Stimulated activated CD4-positive, alpha-beta T cell treated with anti-CD3 and anti-CD28 coated beads, Interleukin-1b, Interleukin-23, amount 100 ng/mL, for 4 hours (primary cell): Measurements from ENCODE around the gene ZNF18.

ENCODE experiments used
- DNase-seq, 2 donors: peaks; one replicate each; pipeline ENCODE4 v3.0.0-alpha.2; 2020; ENCODE audit warnings: low read depth in 2 of 2

Gene ZNF18

DNA sequence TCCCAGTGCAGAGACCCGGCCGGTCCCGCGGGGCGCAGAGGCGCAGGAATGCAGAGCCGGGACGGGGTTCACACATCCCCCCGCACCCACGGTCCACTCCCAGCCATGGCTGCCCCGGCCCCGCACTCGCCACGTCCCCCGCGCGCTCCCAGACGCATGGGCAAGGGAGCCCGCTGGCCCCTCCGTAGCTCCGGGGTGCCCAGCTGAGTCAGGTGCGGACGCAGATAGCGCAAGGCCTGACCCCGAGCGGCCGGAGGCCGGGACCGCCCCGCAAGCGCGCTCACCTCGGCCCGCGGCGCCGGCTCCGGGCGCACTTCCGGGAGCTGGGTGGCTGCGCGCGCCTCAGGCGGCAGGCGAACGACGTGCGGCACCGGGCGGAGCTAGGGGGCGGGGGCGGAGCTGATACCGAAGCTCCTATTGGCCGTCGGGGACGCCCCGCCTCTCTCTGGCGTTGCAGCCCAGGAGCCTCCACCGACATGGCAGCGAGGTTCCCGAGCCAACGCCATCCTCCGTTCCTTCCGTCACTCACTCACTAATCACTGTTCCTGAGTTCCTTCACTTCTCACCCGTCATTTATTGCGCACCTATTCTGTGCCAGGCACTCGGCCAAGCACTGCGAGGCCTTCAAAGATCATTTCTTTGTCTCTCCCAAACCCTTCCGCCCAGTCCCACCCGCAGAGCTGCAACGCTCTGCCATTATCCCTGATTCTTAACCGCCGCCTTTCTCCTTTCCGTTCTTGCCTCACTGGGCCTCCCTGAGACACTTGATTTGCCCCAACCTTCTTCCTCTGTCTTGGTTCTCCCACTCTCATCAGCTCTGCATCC is at the start of gene ZNF18:
ZNF18 (minus strand) TSS at position 329 of the 825 bp plus-strand sequence. CDS start 4,646 bp downstream, outside the sequence.
- peak; percentile 94 to 96 for DNase-seq

- no peak for DNase-seq
Observed at GRCh38 chr17:12046786-12047185, 49.5 kb upstream of the ZNF18 start.

- no peak for DNase-seq
Observed at GRCh38 chr17:12043702-12044101, 46.4 kb upstream of the ZNF18 start.

DNA sequence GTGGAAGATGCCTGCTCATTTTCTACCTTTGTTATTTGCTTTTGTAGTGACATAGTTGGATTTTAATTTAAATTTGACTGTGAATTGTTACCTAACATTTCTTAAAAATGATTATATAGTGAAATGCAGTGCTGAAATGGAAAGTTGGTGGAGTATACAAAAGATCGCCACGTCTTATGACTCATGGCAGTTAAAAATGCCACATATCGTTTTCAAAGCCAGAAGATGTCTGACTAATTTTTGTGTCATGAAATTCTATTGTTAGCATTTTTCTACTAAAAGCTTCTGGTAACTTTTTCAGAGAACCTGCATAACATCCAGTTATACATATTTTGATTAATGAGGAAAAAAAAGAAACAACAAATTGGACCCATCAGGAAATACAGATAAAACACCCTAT is 44.0 kb upstream of the ZNF18 start:
- DNase-seq, result no peak

GRCh38 chr17:12040478-12040877 is 43.2 kb upstream of the ZNF18 start:
- no peak for DNase-seq

DNA sequence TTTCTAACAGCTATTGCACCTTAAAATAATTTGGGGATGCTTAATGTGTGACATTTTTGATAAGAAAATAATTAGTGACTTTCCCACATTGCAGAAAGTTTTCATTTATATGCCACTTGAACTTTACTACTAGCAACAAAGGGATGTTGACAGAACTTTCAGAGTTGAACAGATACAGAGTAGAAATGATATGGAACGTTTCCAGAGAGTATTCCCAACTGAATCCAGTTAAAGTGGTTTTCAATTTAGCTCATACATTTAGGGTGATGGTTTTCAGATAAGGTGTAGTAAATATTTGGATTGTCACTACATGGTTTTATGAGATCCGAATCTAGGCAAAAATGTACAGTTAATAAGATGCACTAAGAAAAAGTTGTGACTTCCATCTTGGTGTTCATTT is 40.7 kb upstream of the ZNF18 start:
- DNase-seq, result no peak

- DNase-seq, result no peak
Observed at GRCh38 chr17:12035673-12036072, 38.4 kb upstream of the ZNF18 start.

- DNase-seq, result no peak
Observed at GRCh38 chr17:12034538-12034937, 37.3 kb upstream of the ZNF18 start.

- DNase-seq, result no peak
Observed at GRCh38 chr17:12028611-12029010, 31.3 kb upstream of the ZNF18 start.

- no peak for DNase-seq
Observed at GRCh38 chr17:12027658-12028057, 30.4 kb upstream of the ZNF18 start.

DNA sequence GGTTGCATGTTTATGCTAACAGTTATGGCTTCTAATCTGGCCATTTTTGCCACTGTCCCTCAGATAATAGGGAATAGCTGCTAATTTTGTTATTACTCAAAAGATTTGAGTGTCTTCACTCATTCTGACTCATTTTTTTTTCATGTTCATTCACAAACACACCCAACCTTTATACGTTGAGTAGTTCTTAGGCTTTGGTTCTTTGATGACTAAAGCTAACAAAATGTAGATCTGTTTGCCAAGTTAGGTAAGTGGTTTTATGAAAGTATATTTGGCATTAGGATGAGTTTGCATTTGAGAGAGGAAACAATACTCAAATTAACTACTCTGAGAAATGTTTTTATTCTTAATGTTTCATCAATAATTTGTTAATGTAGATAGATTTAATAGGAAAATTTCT is 27.1 kb upstream of the ZNF18 start:
- no peak for DNase-seq

DNA sequence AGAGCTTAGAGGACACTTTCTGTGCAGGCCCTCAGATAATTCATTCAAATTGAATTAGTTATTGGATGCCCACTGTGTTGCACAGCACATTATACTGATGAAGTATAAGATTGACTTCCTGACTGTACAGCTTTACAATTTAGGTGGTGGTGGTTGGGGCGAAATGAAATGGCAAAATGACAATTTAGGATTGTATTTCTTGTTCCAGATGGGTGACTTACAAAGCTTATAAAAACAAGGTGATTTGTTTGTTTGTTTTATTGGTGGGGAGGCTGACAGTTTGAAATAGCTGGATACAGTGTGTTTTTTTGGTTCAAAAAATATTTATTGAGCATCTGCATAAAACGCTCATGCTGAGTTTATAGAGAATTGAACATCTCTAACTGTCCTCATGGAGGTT is 25.0 kb upstream of the ZNF18 start:
- no peak for DNase-seq

DNA sequence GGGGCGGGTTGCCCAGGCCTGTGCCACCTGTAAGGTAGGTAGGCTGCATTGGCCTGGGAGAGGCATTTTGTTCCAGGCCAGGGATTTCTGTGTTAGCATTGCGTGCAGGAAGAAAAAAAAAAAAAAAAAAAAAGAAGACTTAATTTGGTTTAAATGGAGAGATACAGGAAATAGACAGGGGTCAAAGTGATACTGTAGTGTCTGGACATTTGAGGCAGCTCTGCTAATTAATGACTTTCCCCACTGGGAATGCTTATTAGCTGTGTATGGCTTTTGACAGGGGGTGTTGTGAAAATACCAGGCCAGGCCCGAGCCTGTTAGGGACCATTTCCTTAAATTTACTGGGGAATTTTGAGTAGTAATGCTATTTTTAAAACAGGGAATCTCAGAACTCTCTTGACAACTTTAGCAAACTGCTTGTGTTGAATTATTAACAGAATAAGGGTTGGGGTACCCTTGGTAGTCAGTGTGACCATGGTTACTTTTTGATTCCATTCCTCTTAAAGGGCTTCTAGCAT is 24.4 kb upstream of the ZNF18 start:
- DNase-seq, result no peak

DNA sequence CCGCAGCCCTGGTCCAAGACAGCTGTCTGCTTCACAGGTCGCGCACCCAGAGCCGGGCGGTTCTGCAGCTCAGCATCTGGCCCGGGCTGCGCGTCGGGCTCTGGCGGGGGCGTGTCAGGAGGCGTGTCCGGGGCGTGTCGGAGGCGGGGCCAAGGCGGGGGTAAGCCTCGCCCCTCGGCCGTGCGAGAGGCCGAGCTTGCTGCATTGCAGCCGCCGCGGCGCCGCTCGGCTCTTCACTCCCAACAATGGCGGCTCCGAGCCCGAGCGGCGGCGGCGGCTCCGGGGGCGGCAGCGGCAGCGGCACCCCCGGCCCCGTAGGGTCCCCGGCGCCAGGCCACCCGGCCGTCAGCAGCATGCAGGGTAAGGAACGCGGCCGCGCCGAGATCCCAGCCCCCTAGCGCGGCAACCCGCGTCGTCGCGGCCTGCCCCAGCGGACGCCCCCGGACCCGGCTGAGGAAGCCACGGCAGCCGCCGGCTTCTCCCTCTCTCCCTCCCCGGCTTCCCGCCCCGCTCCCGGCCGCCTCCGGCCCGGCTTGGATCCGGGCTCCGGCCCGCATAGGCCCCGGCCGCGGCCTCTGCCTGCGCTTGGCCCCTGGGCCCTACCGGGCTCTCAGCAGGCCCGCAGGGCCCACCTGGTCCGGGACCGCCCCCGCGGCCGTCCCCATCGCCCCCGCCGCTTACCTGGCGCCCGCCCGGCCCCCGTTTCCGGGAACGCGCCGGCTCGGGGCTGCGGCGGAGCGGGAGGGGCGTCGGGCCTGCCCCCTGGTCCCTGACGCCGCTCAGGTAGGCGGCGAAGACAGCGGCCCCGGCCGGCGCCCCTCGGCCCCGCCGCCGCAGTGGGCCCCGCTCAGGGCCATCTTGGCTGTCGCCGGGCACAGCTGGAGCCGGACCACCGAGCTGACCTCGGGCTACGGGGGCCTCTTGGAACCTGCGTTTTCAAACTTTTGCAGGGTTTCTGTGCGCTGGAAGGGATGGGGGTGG is 23.7 kb upstream of the ZNF18 start, which contains the start of gene MAP2K4:
MAP2K4 (plus strand) TSS at position 236 of the 981 bp plus-strand sequence; CDS start at position 246, 10 bp downstream.
- peak; percentile 96 to 98 for DNase-seq

- DNase-seq, result no peak
Observed at GRCh38 chr17:12007466-12007865, 10.2 kb upstream of the ZNF18 start.

DNA sequence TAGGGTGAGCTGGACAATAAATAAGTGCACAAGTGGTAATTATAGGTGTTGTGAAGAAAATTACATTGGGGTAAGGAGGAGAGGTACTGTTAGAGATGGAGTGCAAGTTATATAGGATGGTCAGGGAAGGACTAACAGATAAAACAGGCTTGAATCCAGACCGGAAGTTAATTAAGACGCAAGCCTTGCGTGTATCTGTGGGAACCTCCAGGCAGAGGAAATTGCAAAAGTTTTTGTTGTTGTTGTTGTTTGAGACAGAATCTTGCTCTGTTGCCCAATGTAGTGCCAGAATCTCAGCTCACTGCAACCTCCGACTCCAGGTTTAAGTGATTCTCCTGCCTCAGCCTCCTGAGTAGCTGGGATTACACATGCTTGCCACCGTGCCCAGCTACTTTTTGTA is 2.4 kb upstream of the ZNF18 start:
- no peak for DNase-seq

DNA sequence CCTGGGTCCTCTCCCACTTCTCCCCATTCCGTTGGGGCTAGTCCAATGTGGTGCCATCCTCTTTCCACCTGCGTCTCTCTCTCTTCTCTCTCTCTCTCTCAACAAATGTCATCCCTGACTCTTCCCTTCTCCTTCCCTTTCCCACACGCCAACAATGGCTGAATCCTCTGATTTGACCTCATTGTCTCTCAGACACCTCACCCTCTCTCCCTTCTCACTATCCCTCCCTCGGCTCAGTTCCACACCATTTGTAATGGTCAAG is 628 bp upstream of the ZNF18 start:
- no peak for DNase-seq

GRCh38 chr17:11996722-11997146 is 541 bp downstream of the ZNF18 start:
- peak in 1 of 2 donors; percentile 28 for DNase-seq

DNA sequence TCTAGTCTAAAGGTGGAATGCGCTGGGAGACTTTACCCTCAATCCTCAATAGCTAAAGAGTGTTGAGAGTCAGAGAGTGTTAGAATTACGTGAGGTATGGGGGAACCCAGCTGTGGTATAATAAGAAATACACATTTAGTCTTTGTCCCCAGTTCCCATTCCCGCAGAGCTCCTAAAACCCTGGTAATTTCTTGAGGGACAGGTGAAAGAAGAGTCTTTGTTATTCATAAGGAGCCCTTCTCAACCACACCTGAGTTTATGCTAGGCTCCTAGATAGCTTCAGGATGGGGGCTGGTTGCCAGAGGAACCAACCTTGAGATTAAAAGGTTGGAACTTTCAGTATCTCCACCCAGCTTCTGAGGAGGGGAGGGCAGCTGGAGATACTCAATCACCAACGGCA is 5.8 kb downstream of the ZNF18 start:
- no peak for DNase-seq

DNA sequence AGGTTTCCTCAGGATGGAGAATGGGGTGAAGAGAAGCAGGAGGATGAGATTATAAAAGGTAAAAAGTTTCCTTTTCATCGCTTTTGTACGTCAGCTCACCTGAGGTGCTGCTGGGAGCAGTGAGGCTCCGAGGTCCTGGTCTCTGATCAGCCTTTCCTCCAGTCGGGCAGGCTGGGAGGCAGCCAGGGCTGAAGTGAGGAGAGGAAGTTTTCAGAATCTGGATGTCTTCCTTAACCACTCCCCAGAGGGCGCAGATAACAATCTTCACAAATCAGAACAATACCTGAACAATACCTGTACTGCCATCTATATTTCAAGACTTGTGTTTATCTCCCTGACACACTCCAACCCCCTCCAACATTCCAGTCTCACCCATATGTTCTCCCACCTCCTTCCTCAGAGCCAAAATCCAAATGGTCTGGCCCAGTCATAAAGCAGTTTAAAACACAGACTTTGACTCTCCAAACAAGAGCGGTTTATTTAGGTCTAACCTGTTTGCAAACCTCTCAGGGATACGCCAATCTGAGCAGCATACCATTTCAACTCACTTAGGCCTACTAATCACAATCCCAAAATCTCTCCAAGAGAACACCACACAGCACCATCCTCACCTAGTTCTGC is 6.8 kb downstream of the ZNF18 start:
- DNase-seq, result no peak

- no peak for DNase-seq
Observed at GRCh38 chr17:11986942-11987329, 10.3 kb downstream of the ZNF18 start.
